GM18502 (cell line): Measurements from ENCODE around the gene PARN.
"Not testable (repeated sequence)": the region's sequence is repeated elsewhere in the genome, so short reads cannot be mapped to it uniquely, and the experiment has no call there.

ENCODE experiments used
- ATAC-seq: cut with Tn5 transposase; IDR thresholded peaks from one replicate; pipeline ENCODE4 v1.9.1; 2021; ENCODE audit warnings: mild to moderate bottlenecking; ENCODE audit not compliant: unreplicated experiment, poor library complexity

The PARN gene

GRCh38 chr16:14629919-14630619 is at the start of gene PARN:
TSS of gene PARN (minus strand) at chr16:14630260. CDS start at chr16:14630125, 135 bp downstream.
- peak; percentile 46 for ATAC-seq

DNA sequence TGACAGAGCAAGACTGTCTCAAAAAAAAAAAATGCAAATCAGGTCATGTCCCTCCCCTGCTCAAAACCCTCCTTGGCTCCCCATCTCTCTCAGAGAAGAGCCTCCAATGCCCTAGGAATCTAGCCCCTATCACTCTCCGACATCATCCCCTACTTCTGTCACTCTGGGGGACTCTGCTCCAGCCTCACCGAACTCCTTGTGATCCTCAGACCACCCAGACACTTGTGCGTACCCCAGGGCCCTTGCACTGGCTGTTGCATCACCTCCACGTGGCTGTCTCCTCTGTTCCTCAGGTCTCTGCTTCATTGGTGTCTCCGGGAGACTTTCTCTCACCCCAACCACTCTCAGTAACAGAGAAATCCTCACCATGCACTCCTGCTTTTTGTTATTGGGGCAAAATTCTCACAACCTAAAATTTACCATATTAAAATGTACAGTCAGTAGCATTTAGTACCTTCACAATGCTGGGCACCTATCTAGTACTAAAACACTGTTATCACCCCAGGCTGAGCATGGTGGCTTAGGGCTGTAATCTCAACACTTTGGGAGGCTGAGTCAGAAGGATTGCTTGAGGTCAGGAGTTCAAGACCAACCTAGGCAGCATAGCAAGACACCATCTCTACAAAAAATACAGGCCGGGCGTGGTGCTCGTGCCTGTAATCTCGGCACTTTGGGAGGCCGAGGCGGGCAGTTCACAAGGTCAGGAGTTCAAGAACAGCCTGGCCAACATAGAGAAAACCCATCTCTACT is 48.9 kb upstream of the PARN start:
- no peak for ATAC-seq

GRCh38 chr16:14677627-14678026 is 47.6 kb upstream of the PARN start:
- no peak for ATAC-seq

DNA sequence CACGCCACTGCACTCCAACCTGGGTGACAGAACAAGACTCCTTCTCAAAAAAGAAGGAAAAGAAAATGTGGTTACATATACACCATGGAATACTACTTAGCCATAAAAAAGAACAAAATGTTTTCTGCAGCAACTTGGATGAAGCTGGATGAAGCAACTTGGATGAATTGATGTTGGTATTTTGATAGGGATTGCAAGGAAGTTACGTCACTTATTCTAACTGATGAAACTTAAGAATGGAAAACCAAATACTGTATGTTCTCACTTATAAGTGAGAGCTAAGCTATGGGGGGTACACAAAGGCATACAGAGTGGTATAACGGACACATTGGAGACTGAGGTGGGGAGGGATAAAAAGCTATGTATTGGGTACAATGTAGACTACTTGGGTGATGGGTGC is 46.6 kb upstream of the PARN start:
- no peak for ATAC-seq

DNA sequence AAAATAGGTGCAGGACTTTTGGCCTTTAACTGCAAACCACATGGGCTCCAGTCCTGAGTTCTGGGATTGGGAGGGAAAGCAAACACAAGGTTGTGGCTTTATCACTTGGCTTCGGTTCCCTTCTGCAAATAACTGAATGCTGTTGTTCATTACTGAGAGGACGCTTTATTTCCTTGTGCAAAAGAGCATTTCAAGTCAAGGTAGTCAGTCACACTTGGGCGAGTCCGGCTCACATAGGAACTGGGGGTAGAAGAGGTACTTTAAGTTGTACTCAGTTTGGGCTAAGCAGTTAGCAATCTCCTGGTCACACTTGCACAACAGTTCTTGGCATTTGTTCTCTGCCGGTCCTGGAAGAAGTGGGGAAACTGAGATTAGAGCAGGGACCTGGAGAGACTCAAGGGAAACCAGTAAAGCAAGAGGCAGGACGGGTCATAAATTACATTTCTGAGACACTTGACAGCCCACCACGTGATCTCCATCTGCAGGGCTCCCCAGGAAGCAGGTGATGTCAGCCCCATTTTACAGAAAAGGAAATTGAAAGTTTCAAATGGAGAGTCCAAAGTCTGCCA is 42.4 kb upstream of the PARN start:
- peak; percentile 72 for ATAC-seq

DNA sequence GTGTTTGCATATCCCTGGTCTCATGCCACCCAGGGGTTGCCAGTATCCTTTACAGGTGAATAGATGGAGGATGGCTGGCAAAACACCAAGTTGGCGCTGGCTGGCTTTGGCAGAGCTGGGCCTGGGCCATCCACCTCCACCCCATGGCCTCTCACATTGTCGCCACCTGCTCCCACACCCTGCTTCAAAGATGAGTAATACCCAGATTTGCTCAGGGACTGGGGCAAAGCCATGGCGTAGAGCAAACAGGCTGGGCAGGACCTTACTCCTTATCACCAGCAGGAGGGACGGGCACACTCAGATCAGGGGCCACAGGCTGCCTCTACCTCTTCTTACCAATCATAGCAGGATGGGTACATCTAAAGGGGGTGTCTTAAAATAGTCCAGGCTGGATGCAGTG is 39.7 kb upstream of the PARN start:
- no peak for ATAC-seq

GRCh38 chr16:14668556-14669223 is 38.6 kb upstream of the PARN start:
- ATAC-seq: no peak

- ATAC-seq: no peak
Measured at GRCh38 chr16:14667347-14668266, 37.5 kb upstream of the PARN start.

- peak; percentile 95 for ATAC-seq
Measured at GRCh38 chr16:14658063-14658462, 28.0 kb upstream of the PARN start.

DNA sequence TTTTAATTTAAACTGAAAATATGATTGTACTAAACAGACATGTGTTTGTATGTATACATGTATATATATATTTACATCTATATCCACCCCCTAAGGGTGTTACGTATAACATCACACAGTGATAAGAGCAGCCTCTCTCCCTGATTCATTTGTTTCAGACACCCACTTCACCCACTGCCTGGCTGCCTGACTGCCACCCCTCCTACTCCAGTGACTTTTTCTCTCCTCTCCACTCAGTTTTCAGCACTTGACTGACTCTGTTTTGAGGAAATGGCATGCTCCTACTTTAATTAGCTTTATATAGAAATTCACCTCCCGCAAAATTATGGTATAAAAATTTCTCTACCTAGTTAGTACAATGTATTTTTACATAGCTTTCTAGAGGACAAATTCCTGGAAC is 22.7 kb upstream of the PARN start:
- no peak for ATAC-seq

DNA sequence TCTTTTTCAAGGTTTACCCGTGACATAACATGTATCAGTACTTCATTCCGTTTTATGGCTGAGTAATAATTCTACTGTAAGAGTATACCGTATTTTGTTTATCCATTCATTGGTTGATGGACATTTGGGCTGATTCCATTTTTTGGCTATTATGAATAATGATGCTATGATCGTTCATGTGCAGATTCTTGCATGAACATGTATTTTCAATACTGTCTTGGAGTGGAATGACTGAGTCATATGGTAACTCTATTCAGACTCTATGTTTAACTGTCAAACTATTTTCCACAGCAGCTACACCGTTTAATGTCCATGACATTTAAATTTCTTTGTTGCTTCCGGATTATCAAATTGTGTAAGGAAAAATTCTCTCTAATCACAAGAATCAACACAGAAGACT is 20.6 kb upstream of the PARN start:
- ATAC-seq: no peak

GRCh38 chr16:14649816-14650215 is 19.8 kb upstream of the PARN start:
- no peak for ATAC-seq

- no peak for ATAC-seq
Measured at GRCh38 chr16:14641926-14642325, 11.9 kb upstream of the PARN start.

- ATAC-seq: no peak
Measured at GRCh38 chr16:14641206-14641605, 11.1 kb upstream of the PARN start.

GRCh38 chr16:14640538-14640937 is 10.5 kb upstream of the PARN start:
- ATAC-seq: no peak

GRCh38 chr16:14636951-14637240 is 6.8 kb upstream of the PARN start:
- ATAC-seq: not testable (repeated sequence)

- ATAC-seq: not testable (repeated sequence)
Measured at GRCh38 chr16:14636179-14636950, 6.3 kb upstream of the PARN start.

DNA sequence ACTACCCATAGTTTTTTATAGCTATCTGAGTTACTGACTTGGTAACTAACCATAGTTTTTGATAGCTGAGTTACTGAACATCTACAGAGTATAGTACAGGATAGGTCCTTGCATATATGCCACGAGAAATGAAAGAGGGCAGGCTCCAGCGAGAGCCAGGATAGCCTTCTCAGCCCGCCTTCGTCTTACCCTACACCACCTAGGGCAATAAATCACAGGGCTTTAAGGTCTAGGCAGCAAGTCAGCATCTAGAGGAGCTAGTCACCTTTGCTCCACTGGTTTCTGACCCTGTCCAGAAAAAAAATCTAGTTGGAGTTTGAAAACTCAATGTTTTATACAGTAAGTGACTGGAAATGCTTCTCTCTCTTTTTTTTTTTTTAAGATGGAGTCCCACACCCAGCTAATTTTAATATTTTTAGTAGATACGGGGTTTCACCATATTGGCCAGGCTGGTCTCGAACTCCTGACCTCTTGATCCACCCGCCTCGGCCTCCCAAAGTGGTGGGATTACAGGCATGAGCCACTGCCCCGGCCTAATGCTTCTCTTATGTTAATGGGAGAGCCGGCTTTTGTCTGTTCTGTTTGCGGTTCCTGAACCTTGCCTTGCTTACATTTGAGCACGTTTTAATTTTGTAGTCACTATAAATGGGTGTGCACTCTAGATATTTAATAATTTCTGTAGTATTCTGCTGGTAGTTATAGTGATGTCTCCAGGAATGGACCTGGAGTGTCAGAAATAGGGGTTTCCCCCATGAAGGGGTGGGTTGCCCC is 5.5 kb upstream of the PARN start:
- ATAC-seq: no peak

GRCh38 chr16:14634389-14634725 is 4.3 kb upstream of the PARN start:
- no peak for ATAC-seq
